H1 (cell line): ENCODE measurements around the gene ZNF831. TPM values are rescaled to one million over a fixed set of nuclear protein-coding genes. Genes with fewer than 3 reads are reported as not detected.

Source experiments
- CTCF ChIA-PET: fragments of 300-600 bp; sonication (Branson Sonifier 250); formaldehyde crosslinking; loops from one replicate; lab custom pipeline; 2021; ENCODE audit not compliant: partially characterized antibody; lab: Charles Lee
- POLR2A ChIA-PET: fragments of 300-600 bp; sonication (Branson Sonifier 250); formaldehyde crosslinking; loops from one replicate; lab custom pipeline; 2021; ENCODE audit warnings: inconsistent platforms; ENCODE audit not compliant: partially characterized antibody; lab: Charles Lee
- DNase-seq, 2 experiments: peaks; one replicate each; pipeline versions ENCODE4 v3.0.0 to v3.0.0-alpha.2; 2010 to 2022; ENCODE audit warnings: low spot score in 2 of 2, low read depth in 1 of 2, mixed read lengths in 1 of 2
- FAIRE-seq: peaks from 2 replicates; lab custom pipeline; 2011; peaks lifted over from hg19 to GRCh38; lab: Jason Lieb, UNC
- H2AFZ ChIP-seq: 2 replicates; pipeline ENCODE4 v1.8.1; 2012; ENCODE audit warnings: low read length, inconsistent platforms
- H2AK5ac ChIP-seq: 2 replicates; pipeline ENCODE4 v1.6.1; 2013; ENCODE audit warnings: low read depth, low read length
- H2BK120ac ChIP-seq: replicated peaks from 2 replicates; pipeline ENCODE3; 2013; ENCODE audit warnings: low read depth, low read length, inconsistent platforms
- H2BK12ac ChIP-seq: 2 replicates; pipeline ENCODE4 v1.6.1; 2013; ENCODE audit warnings: low read depth, low read length
- H2BK15ac ChIP-seq: 2 replicates; pipeline ENCODE4 v1.6.1; 2013; ENCODE audit warnings: low read length
- H2BK20ac ChIP-seq: 2 replicates; pipeline ENCODE4 v1.6.1; 2013; ENCODE audit warnings: low read length
- H2BK5ac ChIP-seq: 2 replicates; pipeline ENCODE4 v1.6.1; 2013; ENCODE audit warnings: low read depth, low read length
- H3K14ac ChIP-seq: 2 replicates; pipeline ENCODE4 v1.6.1; 2013; ENCODE audit warnings: inconsistent platforms; ENCODE audit not compliant: insufficient read length
- H3K18ac ChIP-seq: 2 replicates; pipeline ENCODE4 v1.6.1; 2013; ENCODE audit warnings: low read length; ENCODE audit errors: extremely low read depth
- H3K23ac ChIP-seq: 2 replicates; pipeline ENCODE4 v1.6.1; 2013; ENCODE audit warnings: inconsistent platforms; ENCODE audit not compliant: insufficient read length
- H3K23me2 ChIP-seq: 2 replicates; pipeline ENCODE4 v1.6.1; 2013; ENCODE audit warnings: low read depth, low read length
- H3K27ac ChIP-seq: 2 replicates; pipeline ENCODE4 v1.6.1; 2011; ENCODE audit warnings: low read depth, low read length, inconsistent platforms
- H3K27me3 ChIP-seq, 4 experiments: replicated peaks in 1 of 4; 1 replicate in 1 of 4; 2 replicates in 3 of 4; pipeline versions ENCODE4 v1.6.1 to v1.8.1; 2011 to 2013; ENCODE audit warnings: low read length in 3 of 4, mild to moderate bottlenecking in 3 of 4, inconsistent platforms in 2 of 4, mixed read lengths in 2 of 4, moderate library complexity in 1 of 4; ENCODE audit not compliant: control insufficient read depth in 3 of 4, insufficient read depth in 3 of 4; ENCODE audit errors: extremely low read depth in 1 of 4
- H3K36me3 ChIP-seq, 4 experiments: 2 replicates each; pipeline versions ENCODE4 v1.6.1 to v1.8.1; 2011 to 2013; ENCODE audit warnings: mild to moderate bottlenecking in 4 of 4, low read length in 3 of 4, moderate library complexity in 2 of 4, control low read depth in 1 of 4, inconsistent platforms in 1 of 4; ENCODE audit not compliant: insufficient read depth in 4 of 4, control insufficient read depth in 2 of 4
- H3K4ac ChIP-seq: replicated peaks from 2 replicates; pipeline ENCODE3; 2013; ENCODE audit warnings: low read length, low read depth, mixed read lengths, inconsistent platforms; ENCODE audit not compliant: insufficient read length
- H3K4me1 ChIP-seq, 4 experiments: replicated peaks in 1 of 4; 1 replicate in 1 of 4; 2 replicates in 3 of 4; pipeline versions ENCODE4 v1.6.1 to v1.8.1; 2011 to 2013; ENCODE audit warnings: low read length in 3 of 4, inconsistent platforms in 2 of 4, mixed read lengths in 1 of 4; ENCODE audit not compliant: insufficient read depth in 4 of 4, control insufficient read depth in 3 of 4
- H3K4me2 ChIP-seq, 2 experiments: 2 replicates each; pipeline versions ENCODE4 v1.6.1 to v1.8.1; 2011 to 2013; ENCODE audit warnings: low read depth in 2 of 2, low read length in 2 of 2, control low read depth in 1 of 2, inconsistent platforms in 1 of 2, mild to moderate bottlenecking in 1 of 2; ENCODE audit not compliant: insufficient read depth in 1 of 2
- H3K4me3 ChIP-seq, 4 experiments: fragments of 200-600, 300-600 bp in 1 of 4; sonication (generic), shearing (Covaris generic), sonication (Bioruptor Twin) in 1 of 4; 2 replicates each; pipeline versions ENCODE4 v1.5.1 to v1.8.1; 2011 to 2016; ENCODE audit warnings: low read length in 4 of 4, low read depth in 3 of 4, control low read depth in 2 of 4, inconsistent platforms in 2 of 4, mild to moderate bottlenecking in 2 of 4, mixed read lengths in 1 of 4, moderate library complexity in 1 of 4; ENCODE audit not compliant: insufficient read depth in 2 of 4; ENCODE audit errors: extremely low read depth in 1 of 4
- H3K56ac ChIP-seq: replicated peaks from 2 replicates; pipeline ENCODE3; 2013; ENCODE audit warnings: low read depth, mild to moderate bottlenecking, mixed read lengths, low read length, inconsistent platforms; ENCODE audit not compliant: insufficient read length
- H3K79me1 ChIP-seq: 2 replicates; pipeline ENCODE4 v1.6.1; 2013; ENCODE audit warnings: low read depth, low read length, control low read depth
- H3K79me2 ChIP-seq, 2 experiments: 2 replicates each; pipeline versions ENCODE4 v1.6.1 to v1.8.1; 2012 to 2013; ENCODE audit warnings: low read length in 2 of 2, mild to moderate bottlenecking in 2 of 2, inconsistent platforms in 1 of 2; ENCODE audit not compliant: insufficient read depth in 2 of 2, control insufficient read depth in 1 of 2
- H3K9ac ChIP-seq, 4 experiments: replicated peaks in 1 of 4; 1 replicate in 1 of 4; 2 replicates in 3 of 4; pipeline versions ENCODE4 v1.6.1 to v1.8.1; 2011 to 2013; ENCODE audit warnings: low read depth in 3 of 4, low read length in 3 of 4, control low read depth in 2 of 4, mild to moderate bottlenecking in 2 of 4, moderate library complexity in 2 of 4, inconsistent platforms in 1 of 4; ENCODE audit errors: extremely low read depth in 1 of 4
- H3K9me3 ChIP-seq, 2 experiments: 2 replicates each; pipeline versions ENCODE4 v1.6.1 to v1.8.1; 2012 to 2013; ENCODE audit warnings: mild to moderate bottlenecking in 2 of 2, moderate library complexity in 2 of 2, control low read depth in 1 of 2, inconsistent platforms in 1 of 2, low read depth in 1 of 2, low read length in 1 of 2, mixed read lengths in 1 of 2; ENCODE audit not compliant: insufficient read depth in 2 of 2
- H4K20me1 ChIP-seq, 2 experiments: replicated peaks in 1 of 2; 2 replicates each; pipeline versions ENCODE3 to v1.8.1; 2011 to 2013; ENCODE audit warnings: inconsistent platforms in 2 of 2, low read length in 2 of 2, mild to moderate bottlenecking in 1 of 2; ENCODE audit not compliant: insufficient read depth in 2 of 2, control insufficient read depth in 1 of 2
- H4K5ac ChIP-seq: 2 replicates; pipeline ENCODE4 v1.6.1; 2013; ENCODE audit warnings: low read length, low read depth, mixed read lengths, inconsistent platforms; ENCODE audit not compliant: insufficient read length
- H4K8ac ChIP-seq: 2 replicates; pipeline ENCODE4 v1.8.0; 2013; ENCODE audit warnings: mild to moderate bottlenecking, moderate library complexity, low read length, inconsistent platforms; ENCODE audit not compliant: insufficient read depth; ENCODE audit errors: extremely low read depth
- H4K91ac ChIP-seq: replicated peaks from 2 replicates; pipeline ENCODE3; 2013; ENCODE audit warnings: low read length, mixed read lengths, inconsistent platforms; ENCODE audit not compliant: insufficient read length
- TAF1 ChIP-seq: IDR thresholded peaks from 2 replicates; pipeline ENCODE4 v1.6.1; 2011; ENCODE audit warnings: mild to moderate bottlenecking, low read depth, low read length
- ZNF274 ChIP-seq: IDR thresholded peaks from 2 replicates; pipeline ENCODE4 v1.7.0; 2012; ENCODE audit warnings: low read length, borderline replicate concordance; ENCODE audit errors: extremely low read depth
- WGBS, 2 experiments: shearing (Covaris generic) in 1 of 2; methylation state at CpG; one replicate each; pipeline versions ENCODE4 v1.1.6 to v1.1.7; 2013 to 2015; ENCODE audit warnings: low lambda C conversion rate in 2 of 2, mixed read lengths in 2 of 2, inconsistent platforms in 1 of 2, low coverage in 1 of 2, missing lambda C conversion rate in 1 of 2; ENCODE audit not compliant: insufficient replicate concordance in 2 of 2, insufficient coverage in 1 of 2, insufficient read length in 1 of 2; ENCODE audit errors: extremely low coverage in 1 of 2, missing lambda C conversion rate in 1 of 2; 5-methylcytosine and 5-hydroxymethylcytosine counted together
- polyA plus RNA-seq, 7 experiments: library from polyadenylated mRNA; depleted of rRNA in 3 of 7; stranded (reverse) in 5 of 7; unstranded in 2 of 7; fragments of >200 nt in 5 of 7; fragments of 200-250 nt in 2 of 7; gene quantifications; 1 replicate in 5 of 7; 2 replicates in 1 of 7; 4 replicates in 1 of 7; pipeline versions ENCODE4 v1.2.1 to v1.2.3, GENCODE V29; 2011 to 2013; ENCODE audit warnings: missing spikeins in 2 of 7, mixed read lengths in 2 of 7
- total RNA-seq: library from RNA; stranded (reverse); fragmentation: NEBNext Ultra II Directional; extraction: Animal tissue kit (Norgen Biotek cat#: 25700); gene quantifications from 2 replicates; pipeline ENCODE4 v1.2.1, GENCODE V29; 2021

Gene ZNF831
- total and polyA plus RNA-seq, 2 of the 8 experiments (the other 6 are each of a cell fraction or from before 2014, with no cell fraction given) = not detected

DNA sequence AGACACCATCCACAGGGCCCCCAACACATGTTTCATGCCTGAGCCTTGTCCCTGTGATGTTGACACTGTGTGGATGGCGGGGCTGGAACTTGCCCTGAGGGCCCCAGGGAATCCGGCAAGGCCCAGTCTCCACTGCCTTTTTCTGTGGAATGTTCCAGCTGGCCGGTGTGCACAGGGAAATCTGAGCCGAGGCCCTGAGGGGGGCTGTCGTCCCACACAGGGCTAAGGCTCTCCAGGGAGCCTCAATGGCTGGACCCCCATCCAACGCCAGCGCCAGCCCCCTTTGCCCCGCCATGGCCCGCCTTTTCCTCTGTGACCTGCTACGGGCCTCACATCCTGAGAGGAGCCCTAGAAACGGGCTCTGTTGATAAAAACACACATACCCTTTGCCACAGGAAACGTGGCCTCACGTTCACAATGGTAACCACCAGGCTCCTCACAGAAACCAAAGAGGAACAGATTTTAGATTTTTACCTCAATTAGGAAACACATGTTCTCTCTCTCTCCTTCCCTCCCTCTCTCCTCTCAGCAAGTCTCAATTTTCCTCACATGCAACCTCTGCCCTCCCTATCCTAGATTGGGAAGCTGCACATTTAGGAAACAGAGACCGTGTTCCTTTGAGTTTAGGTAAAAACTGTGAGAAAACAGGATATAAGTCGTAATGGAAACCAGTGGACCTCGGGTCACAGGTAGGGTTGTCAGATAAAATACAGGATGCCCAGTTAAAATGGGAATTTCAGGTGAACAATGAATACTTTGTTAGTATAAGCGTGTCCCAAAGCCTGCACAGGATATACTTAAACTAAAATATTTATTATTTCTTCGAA is 13.7 kb upstream of the ZNF831 start:
- no peak overlapping the region for H3K18ac ChIP-seq
- no peak overlapping the region for H3K4ac ChIP-seq
- H4K5ac ChIP-seq = no peak overlapping the region
- no peak overlapping the region for H2BK20ac ChIP-seq
- H3K79me2 ChIP-seq = no peaks in the 10 kb centered on the region
- H4K91ac ChIP-seq = no peak overlapping the region
- DNase-seq (no peak), FAIRE-seq (no peak)
- POLR2A ChIA-PET = no interaction called here
- no peaks in the 10 kb centered on the region for H4K20me1 ChIP-seq
- CTCF ChIA-PET = no interaction called here
- no peak overlapping the region for H3K9ac ChIP-seq
- H2BK5ac ChIP-seq = no peak overlapping the region
- TF ChIP-seq ZNF274 (no peak), TAF1 (no peak)
- no peaks in the 10 kb centered on the region for H3K9me3 ChIP-seq
- H3K27ac ChIP-seq = no peak overlapping the region
- no peak overlapping the region for H2BK15ac ChIP-seq
- no peaks in the 10 kb centered on the region for H3K23me2 ChIP-seq
- H3K36me3 ChIP-seq = no peaks in the 10 kb centered on the region
- H3K4me3 ChIP-seq = no peak overlapping the region
- no peaks in the 10 kb centered on the region for H3K79me1 ChIP-seq
- no peak overlapping the region for H4K8ac ChIP-seq
- no peak overlapping the region for H3K14ac ChIP-seq
- H3K4me2 ChIP-seq = no peak overlapping the region
- 92% methylated on average over 18 of the region's 18 CpGs; no CpG with 5 or more reads in 1 of the 2 experiments for WGBS, 2 experiments
- H2AFZ ChIP-seq = no peak overlapping the region
- H2AK5ac ChIP-seq = no peak overlapping the region
- no peak overlapping the region for H3K23ac ChIP-seq
- no peaks in the 10 kb centered on the region for H3K4me1 ChIP-seq
- no peak overlapping the region for H2BK12ac ChIP-seq
- no peak overlapping the region for H3K56ac ChIP-seq
- H3K27me3 ChIP-seq = no peaks in the 10 kb centered on the region
- no peak overlapping the region for H2BK120ac ChIP-seq
